GM12878 (cell line): ENCODE data around the gene FILIP1L. TPM values are rescaled to one million over a fixed set of nuclear protein-coding genes. Genes with fewer than 3 reads are reported as not detected.

Source experiments
- ATAC-seq: fragments of 200-7000 bp; cut with Tn5 transposase; 3 replicates; pipeline ENCODE4 v1.9.1; 2020; ENCODE audit warnings: mild to moderate bottlenecking, moderate library complexity
- BruUV-seq: library from RNA; stranded (reverse); fragments of 400-500 nt; replicated peaks from 2 replicates; lab custom pipeline; 2021; lab: Mats Ljungman, UMichigan
- CTCF ChIA-PET: fragments of 300-600 bp; sonication (Branson Sonifier 250); formaldehyde crosslinking; extraction: SDS; loops from one replicate; lab custom pipeline; 2021; ENCODE audit warnings: inconsistent platforms; lab: Yijun Ruan, JAX
- POLR2A ChIA-PET: fragments of 350-600 bp; formaldehyde crosslinking; extraction: SDS; loops from one replicate; lab custom pipeline; 2021; ENCODE audit warnings: inconsistent platforms; lab: Charles Lee
- RAD21 ChIA-PET: fragments of 300-600 bp; sonication (Branson Sonifier 250); formaldehyde crosslinking; loops from one replicate; lab custom pipeline; 2023; ENCODE audit warnings: antibody characterized with exemption; ENCODE audit not compliant: unreplicated experiment; lab: Charles Lee
- SMC1A ChIA-PET: fragments of 300-600 bp; sonication (Branson Sonifier 250); formaldehyde crosslinking; loops from one replicate; lab custom pipeline; 2023; ENCODE audit not compliant: unreplicated experiment, uncharacterized antibody; lab: Charles Lee
- DNase-seq: peaks from one replicate; pipeline ENCODE4 v3.0.0-alpha.2; 2011; ENCODE audit warnings: low read depth, low spot score
- FAIRE-seq: peaks from 3 replicates; lab custom pipeline; 2011; peaks lifted over from hg19 to GRCh38; lab: Jason Lieb, UNC
- H2AFZ ChIP-seq: 2 replicates; pipeline ENCODE4 v1.6.0; 2011; ENCODE audit warnings: low read depth, low read length, control low read depth; ENCODE audit not compliant: control insufficient read depth
- H3K27ac ChIP-seq: 2 replicates; pipeline ENCODE4 v1.5.1; 2011; ENCODE audit warnings: control low read depth; ENCODE audit not compliant: control insufficient read depth, insufficient read depth
- H3K27me3 ChIP-seq, 2 experiments: replicated peaks in 1 of 2; 2 replicates each; pipeline versions ENCODE4 v1.6.0 to v1.6.1; 2011; ENCODE audit warnings: low read length in 1 of 2; ENCODE audit not compliant: control insufficient read depth in 2 of 2, insufficient read depth in 2 of 2
- H3K36me3 ChIP-seq, 2 experiments: 2 replicates each; pipeline ENCODE4 v1.5.1; 2011; ENCODE audit warnings: low read length in 1 of 2; ENCODE audit not compliant: control insufficient read depth in 2 of 2, insufficient read depth in 2 of 2
- H3K4me1 ChIP-seq: 2 replicates; pipeline ENCODE4 v1.6.1; 2011; ENCODE audit warnings: mild to moderate bottlenecking, low read length, moderate library complexity, mixed read lengths; ENCODE audit not compliant: control insufficient read depth, insufficient read depth
- H3K4me2 ChIP-seq: 2 replicates; pipeline ENCODE4 v1.6.0; 2011; ENCODE audit warnings: control low read depth; ENCODE audit not compliant: control insufficient read depth, insufficient read depth
- H3K4me3 ChIP-seq: fragments of 200-600 bp; sonication (generic); 2 replicates; pipeline ENCODE4 v1.5.1; 2016
- H3K79me2 ChIP-seq: 2 replicates; pipeline ENCODE4 v1.6.0; 2011; ENCODE audit warnings: low read length; ENCODE audit not compliant: control insufficient read depth, insufficient read depth
- H3K9ac ChIP-seq: 2 replicates; pipeline ENCODE4 v1.8.0; 2011; ENCODE audit warnings: low read length, control low read depth, mixed read lengths; ENCODE audit not compliant: control insufficient read depth, insufficient read depth
- H3K9me3 ChIP-seq: replicated peaks from 3 replicates; pipeline ENCODE4 v1.5.1; 2011; ENCODE audit warnings: mild to moderate bottlenecking, low read length; ENCODE audit not compliant: control insufficient read depth, insufficient read depth
- H4K20me1 ChIP-seq: 2 replicates; pipeline ENCODE4 v1.6.0; 2011; ENCODE audit not compliant: control insufficient read depth, insufficient read depth
- BACH1 ChIP-seq: fragments of 450-650 bp; IDR thresholded peaks from 2 replicates; pipeline ENCODE4 v1.6.1; 2017; ENCODE audit warnings: mild to moderate bottlenecking, borderline replicate concordance
- BCL11A ChIP-seq: IDR thresholded peaks from 2 replicates; pipeline ENCODE4 v1.6.1; 2011; ENCODE audit warnings: low read depth, low read length
- EZH2 ChIP-seq: IDR thresholded peaks from 2 replicates; pipeline ENCODE4 v1.6.1; 2012; ENCODE audit warnings: low read depth, mild to moderate bottlenecking, control low read depth, inconsistent platforms, low read length, borderline replicate concordance; ENCODE audit not compliant: control insufficient read depth
- GATAD2B ChIP-seq: fragments of 450-650 bp; conservative IDR thresholded peaks from 2 replicates; pipeline ENCODE4 v1.6.1; 2017; ENCODE audit warnings: low read depth, mild to moderate bottlenecking, moderate library complexity
- IRF3 ChIP-seq: fragments of 450-650 bp; IDR thresholded peaks from 2 replicates; pipeline ENCODE4 v1.6.1; 2014; ENCODE audit warnings: mild to moderate bottlenecking
- JUND ChIP-seq: IDR thresholded peaks from 2 replicates; pipeline ENCODE4 v1.6.1; 2012; ENCODE audit warnings: low read depth, mild to moderate bottlenecking, low read length, improper control_type of control experiment, moderate library complexity
- NR2F1 ChIP-seq: fragments of 450-650 bp; conservative IDR thresholded peaks from 2 replicates; pipeline ENCODE4 v1.6.1; 2017; ENCODE audit warnings: mild to moderate bottlenecking
- PML ChIP-seq: IDR thresholded peaks from 2 replicates; pipeline ENCODE4 v1.6.1; 2012; ENCODE audit warnings: low read length, inconsistent platforms
- RAD21 ChIP-seq: IDR thresholded peaks from 2 replicates; pipeline ENCODE4 v1.6.1; 2011; ENCODE audit warnings: mild to moderate bottlenecking, low read depth, low read length, moderate library complexity; ENCODE audit not compliant: insufficient read depth
- RFX5 ChIP-seq: IDR thresholded peaks from 2 replicates; pipeline ENCODE4 v1.6.1; 2011; ENCODE audit warnings: low read depth, low read length, improper control_type of control experiment
- SKIL ChIP-seq: fragments of 450-650 bp; IDR thresholded peaks from 2 replicates; pipeline ENCODE4 v1.6.1; 2017; ENCODE audit warnings: mild to moderate bottlenecking, low read depth, inconsistent platforms; ENCODE audit not compliant: poor library complexity, severe bottlenecking
- STAT1 ChIP-seq: fragments of 450-650 bp; conservative IDR thresholded peaks from 2 replicates; pipeline ENCODE4 v1.6.1; 2014; ENCODE audit warnings: antibody characterized with exemption, mild to moderate bottlenecking
- TCF7 ChIP-seq: IDR thresholded peaks from 2 replicates; pipeline ENCODE4 v1.6.1; 2014; ENCODE audit warnings: antibody characterized with exemption, borderline replicate concordance
- ZNF24 ChIP-seq: fragments of 450-650 bp; IDR thresholded peaks from 2 replicates; pipeline ENCODE4 v1.6.1; 2017; ENCODE audit warnings: antibody characterized with exemption, mild to moderate bottlenecking
- ZNF622 ChIP-seq: fragments of 450-650 bp; IDR thresholded peaks from 2 replicates; pipeline ENCODE4 v1.6.1; 2017; ENCODE audit warnings: mild to moderate bottlenecking, inconsistent platforms
- WGBS: methylation state at CpG from one replicate; pipeline ENCODE4 v1.1.6; 2016; ENCODE audit warnings: low lambda C conversion rate; ENCODE audit not compliant: insufficient replicate concordance, insufficient coverage; ENCODE audit errors: missing lambda C conversion rate; 5-methylcytosine and 5-hydroxymethylcytosine counted together
- in situ Hi-C: fragments of 300-500 bp; cut with MboI; formaldehyde crosslinking; loops from 9 replicates; pipeline ENCODE4 v1.14.3; 2018; ENCODE audit warnings: mixed read lengths
- intact Hi-C: fragments of 100-400 bp; cut with micrococcal nuclease; formaldehyde crosslinking; loops from one replicate; pipeline ENCODE4 v1.14.2; 2022; ENCODE audit not compliant: unreplicated experiment
- polyA plus RNA-seq, 11 experiments: library from polyadenylated mRNA; depleted of rRNA in 4 of 11; unstranded in 6 of 11; stranded (reverse) in 5 of 11; fragments of >200 nt; fragmentation: Nextera tagmentation in 4 of 11; fragmentation: Illumina TruSeq in 1 of 11; extraction: Ambion mirVana in 4 of 11; extraction: Trizol in 1 of 11; gene quantifications; 1 replicate in 1 of 11; 2 replicates in 10 of 11; pipeline versions ENCODE4 v1.2.1 to v1.2.3, GENCODE V29; 2011 to 2016; ENCODE audit warnings: inconsistent platforms in 2 of 11, missing spikeins in 2 of 11, low read depth in 1 of 11
- total RNA-seq, 4 experiments: library from RNA; depleted of rRNA in 3 of 4; stranded (reverse); fragments of >200 nt in 3 of 4; fragmentation: Illumina TruSeq in 1 of 4; extraction: Trizol in 1 of 4; gene quantifications; 2 replicates each; pipeline versions ENCODE4 v1.2.1 to v1.2.3, GENCODE V29; 2013 to 2021

FILIP1L gene
- total and polyA plus RNA-seq, 10 of the 15 experiments (the other 5 are each of a cell fraction or from before 2014, with no cell fraction given), result 0.24 to 6.1 (median 3.5) TPM

- ATAC-seq (no peak), DNase-seq (no peak), FAIRE-seq (no peak)
- ChIA-PET SMC1A (no interaction called here), RAD21 (no interaction called here), CTCF (no interaction called here), POLR2A (no interaction called here)
- TF ChIP-seq TCF7, result no peak
- TF ChIP-seq GATAD2B, result no peak
- TF ChIP-seq STAT1, result no peak
- TF ChIP-seq BACH1, result no peak
- in situ Hi-C loops, result no loop called here
- Histone ChIP-seq H3K27ac (no peak overlapping the region), H3K79me2 (no peaks in the 10 kb centered on the region), H2AFZ (no peak overlapping the region), H3K4me2 (no peak overlapping the region), H3K36me3 (no peaks in the 10 kb centered on the region), H4K20me1 (no peaks in the 10 kb centered on the region), H3K9me3 (no peaks in the 10 kb centered on the region), H3K27me3 (no peaks in the 10 kb centered on the region), H3K4me3 (no peak overlapping the region), H3K9ac (no peak overlapping the region), H3K4me1 (peaks cover 22% of the 10 kb centered on the region)
- no TSS peak for BruUV-seq
- intact Hi-C loops, result no loop called here
- 98% methylated on average over 2 of the region's 2 CpGs for WGBS
Measured at GRCh38 chr3:100100425-100100824, 13.9 kb downstream of the FILIP1L start.

GRCh38 chr3:100099621-100100020, 14.7 kb downstream of the FILIP1L start:
- Histone ChIP-seq H3K4me3 (no peak overlapping the region), H3K79me2 (no peaks in the 10 kb centered on the region), H3K4me1 (peaks cover 14% of the 10 kb centered on the region), H3K9me3 (no peaks in the 10 kb centered on the region), H3K4me2 (no peak overlapping the region), H3K27me3 (no peaks in the 10 kb centered on the region), H4K20me1 (no peaks in the 10 kb centered on the region), H2AFZ (no peak overlapping the region), H3K27ac (no peak overlapping the region), H3K36me3 (no peaks in the 10 kb centered on the region), H3K9ac (no peak overlapping the region)
- POLR2A ChIA-PET, result no interaction called here
- in situ Hi-C loops (no loop called here), intact Hi-C loops (no loop called here)
- RAD21 ChIA-PET, result no interaction called here
- ATAC-seq (no peak), DNase-seq (no peak), FAIRE-seq (no peak)
- WGBS, result 92% methylated on average over 2 of the region's 2 CpGs
- BruUV-seq, result no TSS peak
- CTCF ChIA-PET, result no interaction called here
- SMC1A ChIA-PET, result interaction anchor here (1.8 kb wide), 1 partner anchor 26 kb away, joined by 4 read pairs; no protein-coding TSS in a partner anchor
- no peak for TF ChIP-seq ZNF622
- TF ChIP-seq EZH2, result no peak
- no peak for TF ChIP-seq RAD21
- no peak for TF ChIP-seq STAT1
- no peak for TF ChIP-seq BCL11A
- TF ChIP-seq RFX5, result no peak
- no peak for TF ChIP-seq NR2F1
- no peak for TF ChIP-seq ZNF24
- TF ChIP-seq PML, result no peak
- no peak for TF ChIP-seq JUND
- no peak for TF ChIP-seq IRF3
- no peak for TF ChIP-seq SKIL
